PC-3 (cell line): ENCODE measurements around the gene DCUN1D5. TPM values are rescaled to one million over a fixed set of nuclear protein-coding genes. Genes with fewer than 3 reads are reported as not detected.

Experiments used
- ATAC-seq: fragments of 200-7000 bp; cut with Tn5 transposase; 2 replicates; pipeline ENCODE4 v1.9.1; 2020; ENCODE audit warnings: mild to moderate bottlenecking, moderate library complexity
- Bru-seq: library from RNA; stranded (reverse); fragments of 400-500 nt; gene quantifications from one replicate; lab custom pipeline; 2021; lab: Mats Ljungman, UMichigan
- BruChase-seq, 2 experiments: library from RNA; stranded (reverse); fragments of 400-500 nt; gene quantifications; one replicate each; lab custom pipeline; 2021; lab: Mats Ljungman, UMichigan
- BruUV-seq: library from RNA; stranded (reverse); fragments of 400-500 nt; replicated peaks from 2 replicates; lab custom pipeline; 2021; lab: Mats Ljungman, UMichigan
- CTCF ChIA-PET: fragments of 300-600 bp; sonication (Branson Sonifier 250); formaldehyde crosslinking; loops from one replicate; lab custom pipeline; 2022; ENCODE audit warnings: antibody characterized with exemption; lab: Charles Lee
- POLR2A ChIA-PET: fragments of 300-600 bp; sonication (Branson Sonifier 250); formaldehyde crosslinking; loops from one replicate; lab custom pipeline; 2022; ENCODE audit warnings: antibody characterized with exemption; ENCODE audit not compliant: unreplicated experiment; lab: Charles Lee
- DNase-seq: peaks from one replicate; pipeline ENCODE4 v3.0.0-alpha.2; 2015
- H2AFZ ChIP-seq: fragments of 300-600 bp; sonication (generic); 2 replicates; pipeline ENCODE4 v1.6.0; 2016; ENCODE audit warnings: antibody characterized with exemption, low read length
- H3F3A ChIP-seq: fragments of 300-600 bp; sonication (generic); one replicate; pipeline ENCODE4 v1.6.0; 2017; ENCODE audit warnings: antibody characterized with exemption, low read length, control low read depth, mild to moderate bottlenecking; ENCODE audit not compliant: unreplicated experiment
- H3K27ac ChIP-seq: fragments of 300-600 bp; sonication (generic); 2 replicates; pipeline ENCODE4 v1.5.1; 2016; ENCODE audit warnings: mild to moderate bottlenecking, low read length
- H3K27me3 ChIP-seq: fragments of 300-600 bp; sonication (generic); 2 replicates; pipeline ENCODE4 v1.6.1; 2016; ENCODE audit warnings: low read length, mixed read lengths
- H3K36me3 ChIP-seq: fragments of 300-600 bp; sonication (generic); 2 replicates; pipeline ENCODE4 v1.6.1; 2016; ENCODE audit warnings: low read depth, mixed run types, low read length, mixed read lengths
- H3K4me1 ChIP-seq: fragments of 300-600 bp; sonication (generic); 2 replicates; pipeline ENCODE4 v1.5.1; 2016; ENCODE audit warnings: low read length; ENCODE audit not compliant: insufficient read depth
- H3K4me2 ChIP-seq: fragments of 300-600 bp; sonication (generic); 2 replicates; pipeline ENCODE4 v1.6.0; 2016; ENCODE audit warnings: low read length
- H3K4me3 ChIP-seq: fragments of 300-600 bp; sonication (generic); 2 replicates; pipeline ENCODE4 v1.5.1; 2016; ENCODE audit warnings: mild to moderate bottlenecking, low read length, mixed read lengths
- H3K79me2 ChIP-seq: fragments of 300-600 bp; sonication (generic); 2 replicates; pipeline ENCODE4 v1.6.1; 2017; ENCODE audit warnings: low read length, mixed read lengths
- H3K9ac ChIP-seq: fragments of 300-600 bp; sonication (generic); 2 replicates; pipeline ENCODE4 v1.6.0; 2016; ENCODE audit warnings: mild to moderate bottlenecking, low read length
- H3K9me2 ChIP-seq: fragments of 300-600 bp; sonication (generic); replicated peaks from 2 replicates; pipeline ENCODE4 v1.6.1; 2016; ENCODE audit warnings: mixed run types, low read length, mixed read lengths
- H3K9me3 ChIP-seq: fragments of 300-600 bp; sonication (generic); 2 replicates; pipeline ENCODE4 v1.6.1; 2016; ENCODE audit warnings: low read length, mixed read lengths
- H4K20me1 ChIP-seq: fragments of 300-600 bp; sonication (generic); 2 replicates; pipeline ENCODE4 v1.6.1; 2016; ENCODE audit warnings: low read length, mixed read lengths
- EZH2 ChIP-seq: fragments of 300-600 bp; sonication (generic); IDR thresholded peaks from one replicate; pipeline ENCODE4 v1.6.1; 2017; ENCODE audit warnings: antibody characterized with exemption, mild to moderate bottlenecking, low read length; ENCODE audit not compliant: unreplicated experiment
- EZH2phosphoT487 ChIP-seq: fragments of 300-600 bp; sonication (generic); IDR thresholded peaks from 2 replicates; pipeline ENCODE4 v1.6.1; 2018; ENCODE audit warnings: mild to moderate bottlenecking, antibody characterized with exemption, low read length, borderline replicate concordance
- intact Hi-C: fragments of 100-400 bp; cut with micrococcal nuclease; formaldehyde crosslinking; loops from 2 replicates; pipeline ENCODE4 v1.9.0; 2023
- long read RNA-seq: library from polyadenylated mRNA; unstranded; transcript quantifications from one replicate; pipeline ENCODE4 v2.0.0, GENCODE V29; 2021; ENCODE audit not compliant: unreplicated experiment
- total RNA-seq: library from RNA; depleted of rRNA; stranded (reverse); fragments of >200 nt; gene quantifications from 2 replicates; pipeline ENCODE4 v1.2.3, GENCODE V29; 2014; rRNA removed
- TF ChIP-seq, protein P1 (sequence below): fragments of 300-600 bp; sonication (generic); conservative IDR thresholded peaks from 2 replicates; pipeline ENCODE4 v1.5.1; 2017; ENCODE audit warnings: antibody characterized with exemption, low read depth, mild to moderate bottlenecking, low read length

The DCUN1D5 gene
- total RNA-seq (206 and 275 TPM in 2 replicates), Bru-seq, nascent RNA (percentile 93 among the genes with signal in this experiment), BruChase-seq, experiment 1, labeled RNA remaining after a 6-hour chase (percentile 87 among the genes with signal in this experiment), BruChase-seq, experiment 2, labeled RNA remaining after a 2-hour chase (percentile 95 among the genes with signal in this experiment)
- long read RNA-seq, transcript DCUN1D5-201 (8 exons, 1,337 nt) = major isoform, 71 of 98 reads
- long read RNA-seq, partial matches to known transcripts = 3 of 98 reads
- long read RNA-seq, other reads (novel, unspliced or antisense) = 23 of 98 reads

DNA sequence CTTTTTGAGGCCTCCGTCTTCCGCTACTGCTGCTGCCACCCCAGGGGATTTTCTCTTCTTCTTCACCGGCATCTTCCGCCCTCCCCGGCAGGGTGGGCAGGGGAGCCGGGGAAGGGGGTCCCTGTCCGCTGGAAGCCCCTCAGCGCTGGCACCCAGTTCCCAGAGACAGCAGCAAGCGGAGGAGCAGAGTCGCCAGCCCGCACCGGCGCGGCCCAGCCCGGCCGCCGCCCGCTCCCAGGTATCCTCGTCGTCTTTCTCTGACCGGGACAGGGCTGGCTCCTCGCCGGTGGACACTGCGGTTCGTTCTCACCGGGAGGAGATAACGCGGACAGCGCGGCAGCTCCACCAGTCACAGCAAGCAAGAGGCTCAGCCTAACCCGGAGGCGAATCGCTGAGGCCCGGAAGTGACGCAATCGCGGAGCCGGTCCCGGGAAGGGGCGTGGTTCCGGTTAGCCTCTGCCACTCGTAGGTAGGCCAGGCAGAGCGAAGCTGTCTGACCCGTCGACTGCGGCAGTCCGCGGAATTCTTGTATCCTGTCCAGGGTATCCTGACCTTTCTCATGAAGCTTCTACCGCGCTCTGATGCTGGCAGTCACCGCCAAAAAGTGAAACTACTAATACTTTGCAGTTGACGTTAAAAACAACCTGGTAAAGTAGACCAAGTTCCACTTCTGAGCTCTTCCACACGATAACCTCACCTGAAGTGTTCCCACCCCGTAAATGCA is at the start of gene DCUN1D5:
Gene DCUN1D5 (minus strand): TSS at position 360 of the 724 bp plus-strand sequence. CDS start 288 bp downstream, at position 72.
- DNase-seq (peak; percentile 99), ATAC-seq (peak; percentile 94)
- ChIA-PET POLR2A (interaction anchor here (1.0 to 1.3 kb wide), 2 partner anchors 17 to 21 kb away, joined by 3 to 16 read pairs; partner anchors contain the start of gene DYNC2H1), CTCF (no interaction called here)
- peaks cover 50% of the 10 kb centered on the region for H3K79me2 ChIP-seq
- peak within 1 kb of the TSS; percentile 97 for H3K4me3 ChIP-seq
- H4K20me1 ChIP-seq = peaks cover 27% of the 10 kb centered on the region
- H3K9me3 ChIP-seq = no peaks in the 10 kb centered on the region
- peak within 1 kb of the TSS; percentile 83 for H2AFZ ChIP-seq
- BruUV-seq = no TSS peak
- H3K4me2 ChIP-seq = peak within 1 kb of the TSS; percentile 92
- H3K36me3 ChIP-seq = peaks cover 16% of the 10 kb centered on the region
- intact Hi-C loops = loop anchor here (1.0 kb wide), 1 partner anchor 17 kb away; the partner anchor contains the start of gene DYNC2H1
- H3K27me3 ChIP-seq = no peaks in the 10 kb centered on the region
- H3F3A ChIP-seq = no peaks in the 10 kb centered on the region
- no peak for TF ChIP-seq EZH2phosphoT487
- TF ChIP-seq, protein P1, sequence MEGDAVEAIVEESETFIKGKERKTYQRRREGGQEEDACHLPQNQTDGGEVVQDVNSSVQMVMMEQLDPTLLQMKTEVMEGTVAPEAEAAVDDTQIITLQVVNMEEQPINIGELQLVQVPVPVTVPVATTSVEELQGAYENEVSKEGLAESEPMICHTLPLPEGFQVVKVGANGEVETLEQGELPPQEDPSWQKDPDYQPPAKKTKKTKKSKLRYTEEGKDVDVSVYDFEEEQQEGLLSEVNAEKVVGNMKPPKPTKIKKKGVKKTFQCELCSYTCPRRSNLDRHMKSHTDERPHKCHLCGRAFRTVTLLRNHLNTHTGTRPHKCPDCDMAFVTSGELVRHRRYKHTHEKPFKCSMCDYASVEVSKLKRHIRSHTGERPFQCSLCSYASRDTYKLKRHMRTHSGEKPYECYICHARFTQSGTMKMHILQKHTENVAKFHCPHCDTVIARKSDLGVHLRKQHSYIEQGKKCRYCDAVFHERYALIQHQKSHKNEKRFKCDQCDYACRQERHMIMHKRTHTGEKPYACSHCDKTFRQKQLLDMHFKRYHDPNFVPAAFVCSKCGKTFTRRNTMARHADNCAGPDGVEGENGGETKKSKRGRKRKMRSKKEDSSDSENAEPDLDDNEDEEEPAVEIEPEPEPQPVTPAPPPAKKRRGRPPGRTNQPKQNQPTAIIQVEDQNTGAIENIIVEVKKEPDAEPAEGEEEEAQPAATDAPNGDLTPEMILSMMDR = no peak
- no peak for TF ChIP-seq EZH2
- peak within 1 kb of the TSS; percentile 98 for H3K9ac ChIP-seq
- H3K27ac ChIP-seq = peak within 1 kb of the TSS; percentile 67
- H3K9me2 ChIP-seq = no peaks in the 10 kb centered on the region
- H3K4me1 ChIP-seq = peaks cover 32% of the 10 kb centered on the region

DNA sequence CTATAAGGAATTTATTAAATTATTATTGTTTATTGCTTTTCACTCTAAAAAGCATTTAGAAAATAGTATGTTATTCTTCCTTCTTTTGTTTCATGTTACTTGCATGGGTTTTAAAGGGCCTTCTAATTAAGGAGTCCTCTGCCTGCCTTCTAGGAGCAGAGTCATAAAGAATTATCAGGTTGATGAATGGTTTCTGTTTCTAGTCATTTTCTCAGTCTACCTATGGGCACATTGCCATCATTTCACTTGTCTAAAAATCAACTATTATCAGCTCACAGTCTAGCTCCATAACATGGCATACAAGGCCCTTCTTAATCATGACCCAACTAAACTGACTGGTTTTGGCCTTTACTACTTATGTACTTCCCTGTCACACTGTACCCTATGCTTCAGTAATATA is 33.5 kb upstream of the DCUN1D5 start:
- H3F3A ChIP-seq = no peaks in the 10 kb centered on the region
- no peaks in the 10 kb centered on the region for H3K79me2 ChIP-seq
- BruUV-seq = no TSS peak
- POLR2A ChIA-PET = no interaction called here
- ATAC-seq = no peak
- no peaks in the 10 kb centered on the region for H3K9me2 ChIP-seq
- no peak overlapping the region for H2AFZ ChIP-seq
- intact Hi-C loops = no loop called here
- no peaks in the 10 kb centered on the region for H4K20me1 ChIP-seq
- no peak for TF ChIP-seq EZH2
- TF ChIP-seq, protein P1 = no peak
- TF ChIP-seq EZH2phosphoT487 = no peak
- H3K9me3 ChIP-seq = no peaks in the 10 kb centered on the region
- no peaks in the 10 kb centered on the region for H3K4me1 ChIP-seq
- H3K4me3 ChIP-seq = no peak overlapping the region
- no peak overlapping the region for H3K4me2 ChIP-seq
- no peaks in the 10 kb centered on the region for H3K27me3 ChIP-seq
- peaks cover 11% of the 10 kb centered on the region; the same call in 1 of the 2 replicates for H3K36me3 ChIP-seq
- H3K27ac ChIP-seq = no peak overlapping the region
- no peak overlapping the region for H3K9ac ChIP-seq
- CTCF ChIA-PET = no interaction called here
- DNase-seq = no peak
